GM15510 (cell line): ENCODE results near the gene CALML6.

ENCODE experiments used
- POLR2A ChIP-seq: IDR thresholded peaks from 3 replicates; pipeline ENCODE4 v1.6.1; 2011; ENCODE audit warnings: borderline replicate concordance; ENCODE audit not compliant: insufficient read length; ENCODE audit errors: extremely low read depth

The CALML6 gene

GRCh38 chr1:1939296-1940122, 24.4 kb downstream of the CALML6 start:
- TF ChIP-seq POLR2A, result no peak

DNA sequence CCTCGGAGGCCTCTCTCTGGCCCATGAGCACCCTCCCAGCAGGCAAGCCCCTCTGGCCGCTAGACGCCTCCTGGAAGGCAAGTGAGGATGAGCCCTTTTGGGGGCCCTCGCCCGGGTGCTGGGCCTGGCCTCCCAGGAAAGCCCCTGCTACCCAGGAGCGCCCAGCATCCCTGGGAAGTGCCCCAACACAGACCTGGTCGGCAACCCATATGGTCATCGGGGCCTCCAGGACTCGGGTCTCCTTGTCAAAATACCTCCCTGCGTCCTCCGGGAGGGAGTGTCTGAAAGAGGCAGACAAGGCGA, 25.0 kb downstream of the CALML6 start:
- TF ChIP-seq POLR2A, result no peak

DNA sequence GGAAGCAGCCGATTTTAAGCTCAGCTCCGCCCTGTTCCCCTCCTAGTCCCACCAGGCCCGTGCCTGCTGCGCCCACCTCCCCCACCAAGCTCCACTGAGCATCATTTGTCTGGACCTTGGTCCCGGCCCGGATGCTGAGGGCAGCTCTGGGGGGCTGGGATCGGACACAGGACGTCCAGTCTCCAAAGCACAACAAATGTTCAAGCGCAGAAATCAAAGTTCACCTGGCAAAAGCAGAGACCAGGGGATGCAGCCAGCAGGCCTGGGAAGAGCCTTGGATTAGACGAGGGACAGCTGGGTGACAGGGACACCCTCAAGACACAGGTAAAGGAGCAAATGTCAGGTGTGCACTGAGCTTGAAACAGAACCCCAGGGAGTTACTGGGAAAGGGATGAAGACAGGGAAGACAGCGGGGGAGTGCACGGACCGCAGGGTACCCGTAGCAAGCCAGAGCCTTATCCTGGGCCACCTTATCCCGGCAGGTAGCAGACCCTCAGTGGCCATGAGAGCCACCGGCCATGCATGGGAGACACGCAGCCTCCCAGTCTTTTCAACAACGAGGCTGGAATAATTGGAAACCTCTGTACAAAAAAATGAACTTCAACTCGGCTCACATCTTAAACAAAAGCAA, 26.3 kb downstream of the CALML6 start:
- no peak for TF ChIP-seq POLR2A

DNA sequence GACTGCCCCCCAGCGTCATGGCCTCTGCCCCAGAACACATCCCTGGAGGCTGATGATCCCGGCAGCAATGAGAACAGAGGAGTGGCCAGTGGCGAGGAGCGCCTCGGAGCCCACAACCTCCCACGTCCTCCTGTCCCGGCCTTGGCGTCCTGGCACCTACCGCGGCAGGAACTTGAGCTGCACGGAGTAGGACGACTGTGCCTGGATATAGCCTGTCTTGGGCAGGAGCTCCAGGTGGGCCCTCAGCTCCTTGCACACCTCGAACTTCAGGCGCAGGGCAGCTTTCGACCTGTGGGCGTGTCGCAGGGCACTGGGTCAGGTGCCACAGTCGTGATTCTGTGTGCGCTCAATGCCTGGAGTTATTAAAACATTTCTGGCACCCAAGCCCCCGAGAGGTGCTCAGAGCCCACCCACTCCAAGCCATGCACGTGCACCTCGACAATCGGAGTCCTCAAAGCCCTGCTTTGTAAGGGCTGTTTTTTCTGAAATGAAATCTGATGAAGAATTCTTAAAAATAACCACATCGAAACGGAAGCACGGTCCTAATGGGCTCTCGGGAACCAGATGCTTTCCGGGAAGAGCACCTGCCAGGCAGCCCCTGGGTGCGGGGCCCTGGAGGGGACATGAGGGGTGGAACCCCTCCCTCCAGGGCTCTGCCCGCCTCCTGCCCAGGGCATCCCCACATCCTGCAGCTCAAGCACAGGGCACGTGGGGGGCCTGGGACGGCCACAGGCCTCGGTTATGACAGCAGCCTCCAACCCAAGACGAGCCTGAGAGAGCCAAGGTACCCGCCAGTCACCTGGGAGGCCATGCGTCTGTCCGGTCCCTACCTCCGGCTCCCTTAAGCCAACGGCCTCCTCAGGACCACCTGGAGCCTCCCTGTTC, 27.1 kb downstream of the CALML6 start:
- no peak for TF ChIP-seq POLR2A

GRCh38 chr1:1942753-1943656, 27.9 kb downstream of the CALML6 start:
- no peak for TF ChIP-seq POLR2A

GRCh38 chr1:1943834-1944570, 28.9 kb downstream of the CALML6 start:
- TF ChIP-seq POLR2A, result no peak

DNA sequence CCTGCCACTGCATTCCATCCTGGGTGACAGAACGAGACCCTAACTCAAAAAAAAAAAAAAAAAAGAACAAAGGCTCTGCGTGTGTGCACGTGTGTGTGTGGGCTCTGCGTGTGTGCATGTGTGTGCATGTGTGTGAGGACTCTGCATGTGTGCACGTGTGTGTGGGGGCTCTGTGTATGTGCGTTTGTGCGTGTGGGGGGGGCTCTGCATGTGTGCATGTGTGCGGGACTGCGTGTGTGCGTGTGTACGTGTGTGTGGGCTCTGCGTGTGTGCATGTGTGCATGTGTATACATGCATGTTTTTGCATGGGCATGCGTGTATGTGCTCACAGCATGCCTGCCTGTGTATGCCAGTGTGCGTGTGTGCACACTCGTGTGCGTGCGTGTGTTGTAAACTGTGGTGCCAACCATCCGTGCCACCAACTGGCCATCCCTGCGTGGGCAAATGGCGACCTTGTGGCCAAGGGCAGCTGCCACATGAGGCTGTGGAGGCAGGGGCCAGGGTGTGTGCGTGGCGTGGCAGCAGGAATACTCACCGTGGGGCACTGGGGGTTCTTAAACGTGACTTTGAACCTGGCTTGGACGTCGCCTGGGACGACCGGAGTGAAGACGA, 30.8 kb downstream of the CALML6 start:
- TF ChIP-seq POLR2A, result no peak

DNA sequence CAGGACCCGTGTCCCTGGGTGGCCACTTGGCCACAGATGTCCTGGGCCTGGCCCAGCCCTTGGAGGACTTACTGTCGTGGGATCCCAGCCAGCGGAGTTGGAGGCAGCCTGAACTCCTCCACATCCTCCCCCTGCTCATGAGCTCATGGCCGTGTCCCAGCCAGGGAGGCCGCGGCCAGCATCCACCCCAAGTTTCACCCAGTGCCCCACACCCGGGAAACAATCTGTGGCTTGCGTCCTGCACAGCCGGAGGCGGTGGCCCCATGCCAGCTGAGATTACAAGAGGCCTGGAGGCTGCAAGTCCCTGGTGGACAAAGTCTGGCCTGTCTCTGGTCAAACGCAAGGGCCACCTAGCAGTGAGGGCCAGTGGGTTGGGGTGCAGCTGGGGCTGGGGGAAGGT, 31.5 kb downstream of the CALML6 start:
- no peak for TF ChIP-seq POLR2A

GRCh38 chr1:1947493-1947892, 32.4 kb downstream of the CALML6 start:
- TF ChIP-seq POLR2A, result no peak

- no peak for TF ChIP-seq POLR2A
Measured at GRCh38 chr1:1948783-1949182, 33.7 kb downstream of the CALML6 start.

DNA sequence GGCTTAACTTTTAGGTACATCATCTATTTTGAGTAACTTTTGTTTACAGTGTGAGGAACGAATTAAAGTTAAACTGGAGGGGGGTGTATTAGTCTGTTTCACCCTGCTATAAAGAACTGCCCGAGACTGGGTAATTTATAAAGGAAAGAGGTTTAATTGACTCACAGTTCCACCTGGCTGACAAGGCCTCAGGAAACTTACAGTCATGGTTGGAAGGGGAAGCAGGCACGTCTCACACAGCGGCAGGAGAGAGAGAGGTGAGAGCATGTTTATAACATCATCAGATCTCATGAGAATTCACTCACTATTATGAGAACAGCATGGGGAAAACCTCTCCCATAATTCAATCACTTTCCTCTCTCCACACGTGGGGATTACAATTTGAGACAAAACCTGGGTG, 35.9 kb downstream of the CALML6 start:
- TF ChIP-seq POLR2A, result no peak

DNA sequence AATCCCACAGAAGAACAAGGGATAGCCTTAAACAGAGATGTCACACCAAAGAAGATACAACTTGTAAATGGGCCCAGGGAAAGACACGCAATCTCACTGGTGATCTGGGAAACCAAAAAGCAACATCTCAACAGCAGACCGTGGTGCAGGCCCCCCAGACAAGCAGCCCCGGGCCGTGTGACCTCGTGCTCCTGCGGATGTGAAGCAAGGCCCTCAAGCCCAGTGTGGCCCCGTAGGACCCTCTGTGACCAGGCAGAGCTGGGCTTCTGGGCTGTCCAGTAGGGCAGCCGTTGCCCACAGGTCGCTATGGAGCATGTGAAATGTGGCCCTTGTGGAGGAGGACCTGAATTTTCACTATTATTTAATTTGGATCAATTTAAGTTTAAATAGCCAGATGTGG, 39.0 kb downstream of the CALML6 start:
- TF ChIP-seq POLR2A, result no peak

GRCh38 chr1:1954831-1955441, 39.9 kb downstream of the CALML6 start:
- TF ChIP-seq POLR2A, result no peak
